ENCODE results near the gene DTNB.

DTNB gene

GRCh38 chr2:25664183-25664964, 9.0 kb downstream of the DTNB start:
- peaks cover 17% of the 10 kb centered on the region for H3K4me1 ChIP-seq (ENCODE audit: control insufficient read depth, insufficient read depth, low read length)
- H3K36me3 ChIP-seq (ENCODE audit: control insufficient read depth in 2 of 2, insufficient read depth in 1 of 2, low read length in 2 of 2): no peaks in the 10 kb centered on the region
- POLR2A ChIA-PET: no interaction called here
- CTCF ChIA-PET: interaction anchor here (0.5 to 7.6 kb wide), 45 partner anchors 9 to 1159 kb away, joined by 3 to 175 read pairs (median 4); partner anchors contain the start of gene DTNB
- H3K4me3 ChIP-seq (ENCODE audit: low read depth, low read length): peak overlapping the region; percentile 2
- H3K27ac ChIP-seq (ENCODE audit: extremely low read depth, low read depth, low read length): no peak overlapping the region
- H3K9me3 ChIP-seq (ENCODE audit: control insufficient read depth, insufficient read depth, low read depth, low read length): no peaks in the 10 kb centered on the region
- TF ChIP-seq ZNF473 (tag by site-specific recombination; IDR thresholded peaks at IDR 0.05): no peak
- no peak for TF ChIP-seq ZFP41 (tag by site-specific recombination; IDR thresholded peaks at IDR 0.05; ENCODE audit: borderline replicate concordance)
- no peak for TF ChIP-seq ZNF488 (tag by site-specific recombination; IDR thresholded peaks at IDR 0.05)
- no peak for TF ChIP-seq ZNF561 (tag by site-specific recombination; IDR thresholded peaks at IDR 0.05; ENCODE audit: borderline replicate concordance)
- no peak; the same call in 1 of the 2 replicates for TF ChIP-seq PRDM6 (tag by site-specific recombination; IDR thresholded peaks at IDR 0.05)
- no peak for TF ChIP-seq ZNF701 (tag by site-specific recombination; IDR thresholded peaks at IDR 0.05)
- TF ChIP-seq MZF1 (tag by site-specific recombination; IDR thresholded peaks at IDR 0.05; ENCODE audit: borderline replicate concordance): no peak
- no peak for TF ChIP-seq ZNF585B (tag by site-specific recombination; IDR thresholded peaks at IDR 0.05)
- TF ChIP-seq KLF16 (tag by site-specific recombination; IDR thresholded peaks at IDR 0.05): no peak
- TF ChIP-seq PRDM1 (tag by site-specific recombination; IDR thresholded peaks at IDR 0.05): no peak
- TF ChIP-seq ZNF830 (tag by site-specific recombination; IDR thresholded peaks at IDR 0.05; ENCODE audit: low read depth): no peak
- no peak for TF ChIP-seq ZNF639 (tag by site-specific recombination; IDR thresholded peaks at IDR 0.05)
- TF ChIP-seq SP3 (tag by site-specific recombination; IDR thresholded peaks at IDR 0.05): no peak
- TF ChIP-seq ZBTB48 (tag by site-specific recombination; IDR thresholded peaks at IDR 0.05): no peak
- TF ChIP-seq ZNF558 (tag by site-specific recombination; IDR thresholded peaks at IDR 0.05): no peak
- TF ChIP-seq ZNF654 (tag by site-specific recombination; IDR thresholded peaks at IDR 0.05; ENCODE audit: low read depth): peak; percentile 80
- TF ChIP-seq IKZF3 (tag by site-specific recombination; IDR thresholded peaks at IDR 0.05): 0 out of 2 replicates have a peak, but pooled peaks have one; percentile 32
- no peak for TF ChIP-seq ZNF776 (tag by site-specific recombination; IDR thresholded peaks at IDR 0.05; ENCODE audit: borderline replicate concordance)
- TF ChIP-seq, protein P1, sequence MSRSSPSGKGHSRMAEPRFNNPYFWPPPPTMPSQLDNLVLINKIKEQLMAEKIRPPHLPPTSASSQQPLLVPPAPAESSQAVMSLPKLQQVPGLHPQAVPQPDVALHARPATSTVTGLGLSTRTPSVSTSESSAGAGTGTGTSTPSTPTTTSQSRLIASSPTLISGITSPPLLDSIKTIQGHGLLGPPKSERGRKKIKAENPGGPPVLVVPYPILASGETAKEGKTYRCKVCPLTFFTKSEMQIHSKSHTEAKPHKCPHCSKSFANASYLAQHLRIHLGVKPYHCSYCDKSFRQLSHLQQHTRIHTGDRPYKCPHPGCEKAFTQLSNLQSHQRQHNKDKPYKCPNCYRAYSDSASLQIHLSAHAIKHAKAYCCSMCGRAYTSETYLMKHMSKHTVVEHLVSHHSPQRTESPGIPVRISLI (tag by site-specific recombination; IDR thresholded peaks at IDR 0.05): no peak
- no peak for TF ChIP-seq ZBTB21 (tag by site-specific recombination; IDR thresholded peaks at IDR 0.05)
- TF ChIP-seq INSM2 (tag by site-specific recombination; IDR thresholded peaks at IDR 0.05): no peak
- peak; percentile 39; the same call in 1 of the 2 replicates for TF ChIP-seq SP7 (tag by site-specific recombination; IDR thresholded peaks at IDR 0.05)
- TF ChIP-seq ZXDB (tag by site-specific recombination; IDR thresholded peaks at IDR 0.05): no peak
- no peak for TF ChIP-seq ZFP37 (tag by site-specific recombination; IDR thresholded peaks at IDR 0.05)
- TF ChIP-seq ZNF292 (tag by site-specific recombination; IDR thresholded peaks at IDR 0.05; ENCODE audit: borderline replicate concordance, low read depth): no peak
- no peak for TF ChIP-seq ZNF777 (tag by site-specific recombination; IDR thresholded peaks at IDR 0.05; ENCODE audit: borderline replicate concordance)
- peak; percentile 49 for TF ChIP-seq ZBTB8A (tag by site-specific recombination; IDR thresholded peaks at IDR 0.05)
- peak; percentile 28; the same call in 1 of the 2 replicates for TF ChIP-seq ZNF2 (tag by site-specific recombination; IDR thresholded peaks at IDR 0.05)
- TF ChIP-seq ZNF133 (tag by site-specific recombination; IDR thresholded peaks at IDR 0.05): no peak
- no peak for TF ChIP-seq ZNF626 (tag by site-specific recombination; IDR thresholded peaks at IDR 0.05)
- no peak for TF ChIP-seq ZNF24 (tag by site-specific recombination; IDR thresholded peaks at IDR 0.05)
